ENCODE results near the gene ADAMTS12.

Gene ADAMTS12

GRCh38 chr5:33753704-33754103 lies 138.1 kb downstream of the ADAMTS12 start:
- no peak for DNase-seq

DNA sequence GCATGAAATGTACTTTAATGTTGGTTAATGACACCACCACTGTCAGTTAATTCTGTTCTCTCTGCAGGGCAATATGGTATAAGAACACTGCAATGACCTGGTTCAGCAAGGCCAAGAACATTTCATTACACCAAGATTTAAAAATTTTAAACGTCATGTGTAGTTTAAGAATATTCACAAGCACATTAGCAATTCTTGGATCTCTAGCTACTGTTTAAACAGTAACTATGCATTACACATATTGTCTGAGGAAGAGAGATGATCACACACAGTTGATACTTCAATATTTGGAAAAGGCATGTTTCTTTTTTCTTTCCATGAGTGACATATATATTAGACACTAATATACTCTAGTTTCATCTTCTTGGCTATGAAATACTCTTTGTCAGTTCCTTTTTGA lies 143.0 kb downstream of the ADAMTS12 start:
- DNase-seq: no peak

DNA sequence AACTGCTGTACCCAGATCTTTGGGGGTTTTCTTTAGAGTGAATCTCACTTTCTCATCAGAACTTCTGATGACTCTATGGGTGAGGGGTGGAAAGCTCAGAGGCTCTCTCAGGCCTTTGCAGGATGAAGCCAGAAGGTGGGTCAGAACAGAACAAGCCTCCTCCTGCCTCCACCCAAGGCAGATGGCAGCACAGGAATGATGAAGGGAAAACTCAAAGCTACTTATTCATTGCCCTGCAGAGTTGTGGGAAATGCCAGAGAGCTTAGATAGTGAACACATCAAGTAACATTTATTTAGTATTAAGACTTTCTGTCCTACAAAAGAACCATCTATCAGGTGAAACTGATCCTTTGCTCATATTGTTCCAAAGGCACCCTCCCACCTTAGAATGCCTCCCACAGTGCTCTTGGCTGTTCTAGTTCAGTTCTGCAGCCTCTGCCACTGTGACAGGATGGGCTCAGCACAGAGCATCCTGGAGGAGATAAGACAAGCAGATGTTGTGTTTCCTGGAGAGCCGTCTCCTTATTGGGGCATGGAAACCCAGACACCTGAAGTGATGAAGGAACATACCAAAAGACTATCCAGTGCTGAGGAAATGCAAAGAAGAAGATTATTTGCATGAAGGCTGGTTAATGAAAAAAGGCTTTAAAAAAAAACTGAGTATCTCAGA lies 146.6 kb downstream of the ADAMTS12 start:
- no peak for DNase-seq

GRCh38 chr5:33743099-33743498 lies 148.7 kb downstream of the ADAMTS12 start:
- no peak for DNase-seq

GRCh38 chr5:33742181-33742580 lies 149.6 kb downstream of the ADAMTS12 start:
- peak; percentile 10 for DNase-seq

GRCh38 chr5:33738967-33739366 lies 152.8 kb downstream of the ADAMTS12 start:
- no peak for DNase-seq

- no peak for DNase-seq
Observed at GRCh38 chr5:33738097-33738496, 153.7 kb downstream of the ADAMTS12 start.

GRCh38 chr5:33737697-33738096 lies 154.1 kb downstream of the ADAMTS12 start:
- no peak for DNase-seq

- DNase-seq: no peak
Observed at GRCh38 chr5:33737284-33737683, 154.5 kb downstream of the ADAMTS12 start.

DNA sequence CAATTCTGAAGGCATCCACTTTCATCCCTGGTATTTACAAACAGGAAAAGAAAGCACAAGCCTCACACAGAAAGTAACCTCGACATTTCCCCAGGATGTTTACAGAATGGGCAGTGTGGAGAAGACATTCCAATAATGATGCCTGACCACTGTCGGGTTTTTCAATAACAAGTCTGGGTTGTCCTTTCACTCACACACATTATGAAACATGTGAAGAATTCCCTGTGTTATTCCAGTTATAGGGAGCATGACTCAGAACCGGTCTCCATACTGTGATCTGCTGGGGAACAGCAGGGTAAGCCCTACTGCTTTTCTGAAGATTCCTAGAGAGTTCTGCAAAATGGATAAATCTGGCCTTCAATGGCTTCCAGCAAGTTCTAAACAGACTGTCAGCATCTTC lies 155.3 kb downstream of the ADAMTS12 start:
- no peak for DNase-seq

DNA sequence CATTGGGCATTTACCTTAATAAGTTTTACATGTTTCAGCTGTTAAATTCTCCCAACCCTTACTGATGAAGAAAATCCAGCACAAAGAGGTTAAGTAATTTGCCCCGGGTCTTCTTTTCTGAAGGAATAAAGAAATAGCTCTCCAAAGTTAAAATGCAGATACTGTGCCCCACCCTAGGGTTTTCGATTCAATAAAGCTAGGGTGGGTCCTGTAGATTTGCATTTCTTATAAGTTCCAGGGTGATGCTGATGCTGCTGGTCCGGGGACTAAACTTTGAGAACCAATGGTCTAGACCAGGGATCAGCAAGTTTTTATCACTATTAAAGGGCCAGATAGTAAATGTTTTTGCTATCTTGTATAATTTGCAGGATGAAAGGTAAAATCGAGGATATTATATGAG lies 156.7 kb downstream of the ADAMTS12 start:
- DNase-seq: no peak

DNA sequence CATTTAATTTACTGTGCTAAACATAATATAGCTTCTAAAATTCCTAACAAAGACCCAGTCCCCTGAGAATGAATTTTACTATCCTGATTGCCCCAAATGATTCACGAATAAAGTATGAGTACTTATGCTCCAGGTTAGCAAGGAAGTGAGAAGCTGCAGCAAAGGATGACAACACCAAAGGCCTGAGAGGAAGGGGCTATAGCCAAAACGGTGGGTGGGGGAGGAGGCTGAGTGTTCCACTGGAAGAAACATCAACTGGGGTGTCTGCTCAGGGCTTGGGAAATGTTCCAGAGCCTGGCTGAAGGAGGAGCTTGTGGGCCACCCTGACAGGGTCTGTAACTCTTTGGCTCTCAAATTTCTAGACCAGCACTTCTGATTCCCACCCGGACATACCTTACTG lies 157.3 kb downstream of the ADAMTS12 start:
- DNase-seq: no peak

GRCh38 chr5:33733225-33733624 lies 158.6 kb downstream of the ADAMTS12 start:
- DNase-seq: no peak

DNA sequence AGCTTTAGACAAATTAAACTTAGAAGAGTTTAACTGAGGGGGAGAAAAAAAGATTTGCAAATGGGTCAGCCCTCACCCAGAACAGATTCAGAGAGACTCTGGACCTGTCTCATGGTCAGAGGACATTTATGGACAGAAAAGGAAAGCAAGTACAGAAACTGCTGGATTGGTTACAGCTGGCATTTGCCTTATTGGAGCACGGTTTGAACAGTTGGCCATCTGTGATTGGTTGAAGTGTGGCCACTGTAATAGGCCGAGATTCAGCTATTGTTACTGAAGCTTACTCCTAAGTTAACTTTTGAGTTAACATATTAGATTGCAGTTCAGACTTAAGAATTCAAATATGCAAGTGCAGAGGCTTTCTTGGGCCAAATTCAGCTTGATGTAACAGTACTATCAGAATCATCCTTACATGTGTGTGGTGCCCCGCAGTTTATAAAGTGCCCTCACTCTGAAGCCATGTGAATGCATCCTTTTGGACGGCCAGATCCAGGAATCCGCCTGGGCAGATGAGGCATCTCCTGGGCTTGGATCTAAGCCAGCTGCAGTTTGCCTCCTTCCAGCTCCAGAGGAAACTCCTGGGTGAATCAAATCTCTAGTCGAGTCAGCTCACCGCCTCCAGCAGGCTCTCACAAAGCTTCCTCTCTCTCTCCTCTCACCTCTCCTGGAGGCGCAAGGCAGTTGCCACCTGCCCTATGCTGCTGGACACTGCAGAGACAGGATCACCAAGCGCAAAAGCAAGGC lies 165.2 kb downstream of the ADAMTS12 start:
- no peak for DNase-seq

DNA sequence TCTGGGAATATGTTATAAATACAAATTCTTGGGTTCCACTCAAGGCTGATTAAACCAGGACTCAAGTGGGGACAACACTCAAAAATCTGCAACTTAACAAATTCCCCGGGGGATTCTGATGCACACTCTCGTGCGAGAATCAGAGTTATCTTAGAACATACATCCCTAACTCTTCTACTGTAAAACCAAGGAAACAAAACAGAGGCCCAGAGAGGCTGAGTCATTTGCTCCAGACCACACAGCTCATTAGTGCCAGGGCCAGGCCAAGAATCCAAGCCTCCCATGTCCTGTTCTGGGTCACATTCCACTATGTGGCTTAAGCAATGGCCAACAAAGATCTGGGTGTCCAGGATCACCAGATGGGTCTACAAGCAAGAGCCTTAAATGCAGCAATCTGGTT lies 166.0 kb downstream of the ADAMTS12 start:
- no peak for DNase-seq

DNA sequence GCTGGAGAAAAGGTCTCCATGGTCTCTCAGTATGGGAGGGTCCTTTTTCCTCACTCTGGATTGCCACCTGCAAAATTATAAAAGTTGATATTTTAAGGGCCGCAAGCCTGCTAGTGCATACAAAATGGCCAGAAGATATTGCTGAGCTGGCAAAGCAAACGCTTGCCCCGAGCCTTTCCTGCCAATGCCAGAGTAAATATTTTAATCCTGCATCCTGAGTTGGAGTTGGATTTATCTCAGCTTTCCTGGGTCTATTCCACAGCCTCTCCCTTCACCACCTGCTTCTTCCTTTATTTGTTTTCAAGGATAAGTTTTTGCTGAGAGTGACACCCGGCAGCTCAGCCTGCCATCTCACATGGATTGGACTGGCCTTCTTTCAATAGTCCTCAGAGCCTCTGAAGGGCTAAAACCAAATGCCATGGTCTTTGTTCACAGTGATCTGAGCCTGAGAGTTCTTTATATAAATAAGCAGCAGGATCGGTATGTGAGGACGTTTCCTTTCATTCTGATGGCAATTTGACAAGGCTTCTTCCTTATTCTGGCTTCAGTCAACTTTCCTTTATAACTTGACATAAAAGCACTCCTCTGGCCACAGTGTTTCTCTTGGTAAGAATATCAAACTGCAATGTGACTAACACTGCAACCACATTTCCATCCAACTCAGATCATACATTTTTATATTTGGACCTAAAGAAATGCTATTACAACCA lies 170.1 kb downstream of the ADAMTS12 start:
- no peak for DNase-seq

- no peak for DNase-seq
Observed at GRCh38 chr5:33720176-33720575, 171.6 kb downstream of the ADAMTS12 start.

DNA sequence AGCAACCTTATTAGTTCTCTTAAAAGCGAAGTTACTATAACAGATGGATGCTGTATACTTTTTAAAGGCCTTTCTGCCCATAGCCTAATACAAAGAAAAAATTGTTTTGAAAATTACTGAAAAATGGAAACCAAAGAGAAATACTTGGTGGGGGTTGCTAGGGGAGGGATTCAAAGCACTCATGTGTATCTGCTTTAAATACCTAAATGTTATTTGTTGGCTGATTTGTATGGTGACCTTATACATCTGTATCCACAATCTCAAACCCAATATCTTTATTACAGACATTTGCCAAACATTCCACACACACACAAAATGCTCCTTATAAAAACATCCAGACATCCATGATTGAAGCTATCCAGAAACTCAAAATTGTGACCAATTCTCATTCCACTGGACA lies 172.0 kb downstream of the ADAMTS12 start:
- no peak for DNase-seq

DNA sequence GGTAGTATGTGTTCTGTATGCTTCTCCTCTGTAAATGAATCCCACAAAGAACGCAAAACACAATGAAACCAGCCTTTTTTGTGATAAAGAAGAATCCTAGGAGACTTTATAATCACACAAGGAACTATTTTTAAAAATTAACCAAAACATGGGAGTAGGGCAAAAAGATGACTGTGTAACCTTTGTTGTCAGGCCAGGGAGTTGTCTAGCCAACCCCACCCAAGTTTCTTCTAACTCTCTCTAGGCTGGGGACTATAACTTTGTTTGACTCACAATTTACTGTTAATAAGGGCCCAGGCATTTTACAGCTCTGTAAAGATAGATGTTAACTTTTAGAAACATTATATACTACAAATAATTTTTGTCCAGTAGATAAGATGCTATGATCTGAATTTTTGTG lies 176.1 kb downstream of the ADAMTS12 start:
- DNase-seq: no peak

GRCh38 chr5:33713136-33713765 lies 178.5 kb downstream of the ADAMTS12 start:
- DNase-seq: no peak

GRCh38 chr5:33712664-33713063 lies 179.1 kb downstream of the ADAMTS12 start:
- no peak for DNase-seq

- DNase-seq: no peak
Observed at GRCh38 chr5:33711094-33711679, 180.6 kb downstream of the ADAMTS12 start.

DNA sequence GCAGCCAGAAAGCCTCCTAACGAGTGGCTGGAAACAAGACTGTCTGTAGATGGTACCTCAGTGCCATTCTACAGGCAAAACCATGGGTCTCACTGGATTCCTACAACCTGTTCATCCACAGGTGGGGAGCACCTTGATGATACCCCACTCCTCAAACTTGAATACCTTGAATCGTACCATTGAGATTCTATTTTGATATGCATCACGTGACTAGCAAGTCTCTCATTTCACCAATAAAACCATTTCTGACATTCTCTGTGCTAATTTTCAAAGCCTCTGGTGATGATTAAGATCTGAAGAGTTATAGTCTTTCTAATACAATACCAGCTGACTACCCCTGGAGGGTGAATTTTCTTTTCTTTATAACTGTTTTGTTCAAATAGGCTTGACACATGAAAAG lies 188.9 kb downstream of the ADAMTS12 start:
- no peak for DNase-seq

Measured in NCI-H524 treated with DMSO at 0.1 percent for 48 hours (cell line).